ENCODE results near the gene NALCN. TPM values are rescaled to one million over a fixed set of nuclear protein-coding genes. Genes with fewer than 3 reads are reported as not detected.

Gene NALCN
- total RNA-seq, 2 donors from 2014 or later, result 11.8 to 14.9 TPM

DNA sequence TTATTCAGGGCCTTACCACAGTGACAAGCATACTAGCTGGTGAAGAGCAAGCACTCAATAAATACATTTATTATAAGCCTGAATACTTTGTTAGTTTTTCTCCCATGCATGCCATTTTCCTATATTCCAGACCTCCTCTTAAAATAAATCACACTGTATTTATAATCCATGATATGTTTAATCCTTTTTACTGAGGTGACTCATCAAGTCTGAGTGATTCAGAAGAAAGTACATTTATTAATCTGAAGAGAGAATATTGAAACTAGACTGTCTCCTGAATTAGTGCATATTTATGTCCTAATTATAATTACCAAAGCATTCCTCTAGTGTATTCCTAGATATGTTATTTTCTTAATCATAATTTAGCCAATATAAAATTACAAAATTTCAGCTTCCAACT lies 323.3 kb downstream of the NALCN start:
- intact Hi-C loops (cut with DNase I), result no loop called here
- ATAC-seq, result no peak
- DNase-seq, result no peak

DNA sequence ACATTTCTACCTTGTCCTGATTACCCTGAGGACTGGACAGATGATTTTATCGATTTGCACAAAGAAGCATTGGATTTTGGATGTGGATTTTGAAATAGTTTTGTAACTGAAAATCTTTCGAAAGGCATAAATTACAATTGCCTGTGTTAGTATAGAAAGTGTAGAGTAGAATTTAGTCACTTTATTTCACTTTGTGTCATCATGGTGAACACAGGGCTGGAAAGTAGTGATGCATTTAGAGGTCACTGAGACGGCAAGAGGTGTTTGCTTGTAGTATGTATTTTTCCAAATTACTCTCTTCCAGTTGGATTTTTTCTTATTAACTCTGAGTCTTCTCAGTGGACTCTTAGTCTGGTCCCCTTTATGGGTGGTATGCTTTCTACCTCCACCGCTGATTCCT lies 326.0 kb downstream of the NALCN start:
- no peak for DNase-seq
- ATAC-seq, result no peak
- intact Hi-C loops (cut with DNase I), result no loop called here

DNA sequence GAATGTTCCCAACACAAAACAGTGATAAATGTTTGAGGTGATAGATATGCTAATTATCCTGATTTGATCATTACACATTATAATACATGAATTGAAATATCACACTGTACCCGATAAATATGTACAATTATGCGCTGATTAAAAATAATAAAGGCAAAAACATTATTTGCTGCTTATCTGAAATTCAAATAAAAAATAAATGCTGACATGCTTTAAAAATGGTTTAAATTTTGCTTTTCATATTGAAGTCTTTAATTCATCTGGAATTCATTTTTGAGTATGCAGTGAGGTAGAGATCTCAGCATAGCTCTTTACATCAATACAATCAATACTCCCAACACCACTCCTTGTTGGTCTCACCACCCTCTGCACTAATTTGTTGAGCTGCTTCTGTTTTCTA lies 330.8 kb downstream of the NALCN start:
- intact Hi-C loops (cut with DNase I), result no loop called here
- ATAC-seq, result no peak

DNA sequence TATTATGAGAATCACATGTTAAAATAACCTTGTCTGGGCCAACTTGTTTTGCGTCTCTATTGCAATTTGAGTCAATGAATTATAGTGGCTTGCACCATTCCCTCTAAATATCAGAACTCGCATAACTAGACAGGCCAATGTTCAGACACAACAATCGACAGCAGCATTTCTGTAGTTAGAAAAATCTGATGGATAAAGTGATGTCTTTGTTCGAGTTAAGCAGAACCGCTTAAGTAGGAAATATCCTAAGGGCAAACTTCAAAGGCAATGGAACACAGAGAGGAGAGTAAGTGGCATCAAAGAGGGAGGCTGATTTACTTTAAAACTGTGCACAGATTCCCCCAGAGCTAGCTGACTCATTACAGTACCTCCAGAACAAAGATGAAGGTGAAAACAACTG lies 333.9 kb downstream of the NALCN start:
- intact Hi-C loops (cut with DNase I), result no loop called here
- ATAC-seq (no peak), DNase-seq (no peak)

More for the DNA sequence above, 330.8 kb downstream of the NALCN start:
- DNase-seq, result no peak

DNA sequence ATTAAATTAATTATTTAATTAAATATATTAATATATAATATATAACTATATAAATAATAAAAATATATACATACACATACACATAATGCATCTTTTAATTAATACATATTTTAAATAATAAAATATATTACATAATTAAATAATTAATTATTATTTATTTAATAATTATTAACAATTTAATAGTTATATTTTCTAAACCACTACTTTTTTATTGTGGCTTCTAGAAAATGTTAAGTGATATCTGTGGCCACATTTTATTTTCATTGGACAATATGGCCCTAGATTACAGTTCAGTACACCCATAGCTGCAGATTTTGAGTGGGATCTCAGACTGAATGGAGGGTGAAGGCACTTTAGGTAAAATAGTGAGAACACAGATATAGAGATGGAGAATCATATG lies 335.7 kb downstream of the NALCN start:
- intact Hi-C loops (cut with DNase I), result no loop called here
- no peak for DNase-seq
- no peak for ATAC-seq

DNA sequence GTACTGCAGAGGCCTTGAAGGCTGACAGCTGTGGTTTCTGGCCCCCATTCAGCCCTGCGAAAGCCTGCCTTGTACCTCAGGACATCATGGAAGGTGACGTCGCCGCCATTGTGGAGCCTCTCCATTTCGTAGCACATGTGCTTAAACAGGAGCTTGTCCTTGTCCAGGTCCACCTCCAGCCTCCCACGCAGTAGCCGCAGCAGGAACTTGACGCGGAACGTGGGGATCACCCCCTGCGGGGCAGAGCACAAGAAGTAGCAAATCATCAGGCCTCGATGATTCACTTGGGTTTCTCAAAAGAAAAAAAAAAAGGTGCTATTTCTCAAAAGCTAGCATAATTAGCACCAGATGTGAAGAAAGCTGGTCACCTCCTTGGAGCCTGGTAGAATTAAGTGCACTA lies 351.0 kb downstream of the NALCN start:
- intact Hi-C loops (cut with DNase I), result no loop called here
- no peak for ATAC-seq

DNA sequence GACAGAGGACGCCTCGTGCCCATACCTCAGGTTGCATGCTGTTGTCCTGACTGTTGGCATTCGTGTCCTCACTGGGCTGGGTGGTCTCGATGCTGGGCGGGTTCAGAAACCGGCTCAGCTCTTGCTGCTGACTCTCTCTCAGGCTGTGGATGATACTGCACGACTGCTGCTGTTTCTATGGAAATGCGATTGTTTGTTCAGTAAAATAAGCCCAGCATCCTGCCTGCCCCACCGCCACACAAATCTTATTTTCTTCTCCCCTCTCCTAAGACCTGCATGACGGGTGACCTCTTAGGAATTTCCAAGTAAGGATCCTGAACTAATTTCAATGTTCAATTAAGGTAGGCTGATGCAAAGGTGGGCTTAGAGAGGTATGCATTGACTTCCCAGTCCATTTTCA lies 356.5 kb downstream of the NALCN start:
- ATAC-seq (no peak), DNase-seq (no peak)
- intact Hi-C loops (cut with DNase I), result no loop called here

More for the DNA sequence above, 351.0 kb downstream of the NALCN start:
- DNase-seq, result no peak

DNA sequence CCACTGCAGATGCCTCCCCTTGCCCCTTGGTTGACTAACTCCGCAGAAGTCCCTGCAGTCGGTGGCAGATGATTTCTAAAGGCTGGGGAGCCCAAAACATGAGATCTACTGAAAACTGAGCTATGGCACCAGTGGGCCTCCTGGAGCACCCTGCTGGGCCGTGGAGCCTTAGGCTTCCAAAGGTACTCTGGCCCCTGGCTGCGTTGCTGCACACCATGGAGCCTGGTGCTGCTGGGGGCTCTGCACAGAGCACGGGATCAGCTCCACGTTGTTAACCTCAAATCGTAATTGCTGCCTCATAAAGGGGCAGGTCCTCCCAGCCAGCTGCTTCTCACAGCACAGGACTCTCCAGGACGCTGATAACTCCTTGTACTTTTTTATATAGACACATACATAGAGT lies 357.5 kb downstream of the NALCN start:
- DNase-seq (no peak), ATAC-seq (no peak)
- intact Hi-C loops (cut with DNase I), result no loop called here

DNA sequence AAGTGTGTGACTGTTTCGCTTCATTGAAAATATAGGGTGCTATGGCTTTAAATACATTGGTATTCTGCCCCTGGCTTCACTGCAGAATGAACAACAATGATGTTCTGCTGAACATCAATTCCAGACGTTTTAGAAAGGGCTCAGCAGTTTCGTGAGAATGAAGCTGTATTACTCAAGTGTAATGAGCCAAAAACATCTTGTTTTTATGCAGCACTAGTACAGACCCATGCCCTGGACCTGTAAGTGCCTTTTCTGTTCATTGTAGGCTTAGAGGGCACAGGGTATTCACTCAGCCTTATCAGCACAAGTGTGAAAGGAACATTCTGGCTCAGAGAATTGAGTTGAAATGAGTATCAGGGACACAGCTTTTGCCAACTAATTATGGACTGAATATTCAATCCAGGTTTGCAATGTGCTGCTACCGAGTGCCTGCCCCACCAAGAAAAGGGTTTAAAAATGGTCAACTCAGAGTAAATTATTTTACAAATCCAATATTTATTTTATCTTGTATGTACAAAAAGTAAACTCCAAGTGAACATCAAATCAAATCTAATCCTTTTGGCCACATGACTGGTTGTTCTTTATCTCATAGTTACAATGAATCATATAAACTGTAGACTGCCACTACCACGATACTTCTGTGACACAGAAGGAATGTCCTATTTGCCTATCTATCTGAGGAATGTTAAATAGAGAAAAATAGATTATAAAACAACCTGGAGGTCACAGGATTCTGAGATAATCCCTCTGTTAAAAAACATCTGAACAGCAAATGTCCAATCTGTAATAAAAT lies 362.8 kb downstream of the NALCN start:
- DNase-seq (no peak), ATAC-seq (peak in 1 of 2 donors; percentile 19)
- intact Hi-C loops (cut with DNase I), result no loop called here

DNA sequence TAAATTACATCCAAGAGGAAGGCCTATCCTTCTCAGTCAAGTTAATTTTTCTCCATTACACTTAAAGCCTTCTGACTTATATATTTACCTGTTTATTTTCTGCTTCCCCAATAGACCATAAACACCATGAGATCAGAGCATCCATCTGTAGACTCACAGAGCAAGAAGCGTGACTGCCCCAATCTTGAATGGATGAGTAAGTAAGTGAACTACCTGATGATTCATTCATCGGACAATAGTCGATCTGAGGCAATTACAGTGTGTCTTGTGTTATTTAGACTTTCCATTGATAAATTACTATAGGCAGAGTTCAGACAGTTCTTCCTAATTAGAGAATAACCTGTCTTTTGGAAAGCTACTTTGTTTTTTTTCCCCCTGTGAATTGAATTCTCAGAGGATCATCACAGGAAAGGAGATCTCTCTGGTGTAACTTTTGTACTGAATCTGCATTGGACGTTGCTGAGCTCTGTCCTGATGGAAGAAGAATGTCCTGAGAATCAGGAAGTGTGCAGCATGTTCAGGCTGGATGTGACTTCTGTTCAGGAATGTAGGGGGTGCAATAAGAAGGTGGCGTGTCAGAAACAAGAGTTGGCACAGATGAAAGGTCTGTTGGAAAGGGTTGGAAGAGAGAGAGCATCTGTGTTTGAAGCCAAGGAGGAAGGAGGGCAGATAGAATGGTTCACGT lies 367.0 kb downstream of the NALCN start:
- intact Hi-C loops (cut with DNase I), result no loop called here
- DNase-seq (no peak), ATAC-seq (no peak)

DNA sequence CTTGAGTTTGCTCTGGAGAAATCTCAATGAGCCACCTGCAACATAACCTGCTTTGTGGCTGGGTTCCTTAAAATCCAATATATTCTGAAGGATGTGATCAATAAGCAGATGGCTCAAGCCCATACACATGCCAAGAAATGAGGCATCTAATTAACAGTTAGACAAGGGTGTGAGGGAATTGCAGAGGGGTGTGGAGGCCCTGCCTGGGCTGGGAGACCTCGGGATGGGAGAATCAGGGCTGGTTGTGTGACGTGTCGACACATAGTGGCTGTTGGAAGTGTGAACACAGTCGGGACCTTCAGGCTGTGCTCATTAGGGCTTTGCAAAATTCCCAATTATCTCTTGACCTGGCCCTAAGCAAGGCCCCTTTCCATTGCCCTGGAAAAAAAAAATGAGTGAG lies 379.8 kb downstream of the NALCN start:
- intact Hi-C loops (cut with DNase I), result no loop called here
- DNase-seq, result no peak
- ATAC-seq, result no peak

DNA sequence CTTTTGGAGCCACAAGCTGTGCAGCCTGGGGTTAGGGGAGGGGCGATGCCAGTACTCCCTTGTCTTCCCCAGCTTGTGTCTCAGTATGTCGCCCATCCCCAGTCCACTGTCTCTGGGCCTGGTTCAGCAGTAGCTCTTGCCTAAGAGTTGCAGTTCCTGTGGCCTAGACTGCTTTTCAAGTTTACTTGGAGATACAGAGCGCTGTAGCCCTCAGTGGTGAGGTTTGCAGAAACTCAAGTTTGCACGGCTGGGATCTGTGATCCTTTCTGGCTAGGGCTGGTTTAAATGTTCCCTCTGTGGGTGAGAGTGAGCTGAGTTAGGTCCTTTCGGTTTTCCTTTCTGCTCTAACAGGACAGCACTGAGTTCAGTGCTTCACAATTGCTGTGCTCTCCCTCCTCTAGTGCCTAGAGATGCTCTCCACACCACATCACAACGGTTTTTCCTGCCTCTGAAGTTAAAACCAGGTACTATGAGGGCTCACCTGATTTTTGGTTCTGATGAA lies 381.1 kb downstream of the NALCN start:
- ATAC-seq (no peak), DNase-seq (no peak)
- intact Hi-C loops (cut with DNase I), result no loop called here

DNA sequence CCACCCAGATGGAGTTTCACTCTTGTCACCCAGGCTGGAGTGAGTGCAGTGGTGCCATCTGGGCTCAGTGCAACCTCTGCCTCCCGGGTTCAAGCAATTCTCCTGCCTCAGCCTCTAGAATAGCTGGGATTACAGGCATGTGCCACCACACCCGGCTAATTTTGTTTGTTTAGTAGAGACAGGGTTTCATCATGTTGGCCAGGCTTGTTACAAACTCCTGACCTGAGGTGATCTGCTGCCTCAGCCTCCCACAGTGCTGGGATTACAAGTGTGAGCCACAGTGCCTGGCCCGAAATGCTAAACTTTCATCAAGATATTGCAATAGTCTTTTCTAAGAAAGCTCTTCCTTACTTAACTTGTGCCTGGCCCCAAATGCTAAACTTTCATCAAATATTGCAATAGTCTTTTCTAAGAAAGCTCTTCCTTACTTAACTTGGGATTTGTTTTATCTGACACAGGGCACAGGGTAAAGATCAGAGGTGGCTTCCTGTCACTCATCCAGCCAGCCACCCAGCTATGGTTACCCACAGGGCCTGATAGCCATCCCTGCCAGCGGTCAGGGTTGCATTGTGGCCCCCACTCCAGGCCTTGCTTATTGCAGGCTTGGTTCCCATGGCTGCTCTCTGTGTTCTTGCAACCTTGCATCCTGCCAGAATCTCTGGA lies 389.4 kb downstream of the NALCN start:
- intact Hi-C loops (cut with DNase I), result no loop called here
- peak in 1 of 2 donors; percentile 77 for ATAC-seq
- no peak for DNase-seq

DNA sequence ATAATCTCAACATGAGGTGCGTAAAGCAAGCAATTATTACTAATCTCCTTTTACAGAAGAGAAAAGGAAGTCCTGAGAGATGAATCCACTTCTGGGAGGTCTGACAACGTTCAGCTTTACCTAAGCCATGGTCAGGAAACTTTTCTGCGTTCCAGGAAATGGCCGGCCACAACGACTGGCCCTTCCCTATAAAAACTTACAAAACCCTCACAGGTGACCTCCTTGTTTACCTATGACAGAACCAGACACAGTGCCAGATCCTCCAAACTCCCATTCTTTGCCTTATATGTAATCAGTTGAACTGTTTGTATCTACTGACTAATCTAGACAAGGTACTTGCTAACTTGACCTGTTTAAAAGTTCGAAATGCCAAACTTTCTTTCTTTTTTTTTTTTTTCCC lies 390.0 kb downstream of the NALCN start:
- DNase-seq (no peak), ATAC-seq (no peak)
- intact Hi-C loops (cut with DNase I), result no loop called here

DNA sequence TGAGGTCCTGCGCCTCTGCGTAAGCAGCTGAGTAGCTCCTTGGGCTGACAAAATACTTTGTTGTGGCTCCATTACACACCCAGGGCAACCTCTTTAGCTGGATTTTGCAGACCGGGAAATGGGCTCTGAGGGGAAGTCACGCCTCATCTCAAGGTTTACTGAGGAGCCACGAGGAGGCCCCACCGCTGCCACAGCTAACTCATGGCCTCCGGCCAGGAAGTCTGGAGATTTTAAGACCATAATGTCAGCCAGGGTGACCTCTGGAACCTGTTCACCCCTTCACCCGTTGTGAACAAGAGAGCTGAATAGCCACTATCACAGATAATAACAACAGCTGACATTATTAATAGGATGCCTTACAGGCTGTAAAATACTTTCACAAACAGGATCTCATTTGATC lies 390.4 kb downstream of the NALCN start:
- no peak for DNase-seq
- intact Hi-C loops (cut with DNase I), result no loop called here
- no peak for ATAC-seq

DNA sequence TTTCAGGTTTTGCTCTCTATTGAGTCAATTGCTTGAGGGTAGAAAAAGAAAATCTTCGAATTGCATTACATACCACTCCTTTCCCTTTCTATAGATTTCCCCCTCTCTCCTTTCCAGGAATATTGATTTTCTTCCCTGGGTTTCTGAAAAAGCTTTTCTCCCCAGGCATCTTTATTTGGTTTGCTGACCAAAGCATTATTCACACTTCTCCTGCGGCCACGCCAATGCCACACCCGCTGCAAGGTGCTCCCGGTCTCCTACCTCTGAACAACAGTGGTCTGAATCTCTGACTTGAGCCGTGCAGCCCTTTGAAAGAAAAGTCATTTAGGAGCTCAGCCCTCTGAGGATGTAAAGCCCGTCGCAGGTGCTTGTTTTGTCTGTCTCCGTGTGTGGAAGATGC lies 390.8 kb downstream of the NALCN start:
- no peak for DNase-seq
- ATAC-seq, result no peak
- intact Hi-C loops (cut with DNase I), result no loop called here

DNA sequence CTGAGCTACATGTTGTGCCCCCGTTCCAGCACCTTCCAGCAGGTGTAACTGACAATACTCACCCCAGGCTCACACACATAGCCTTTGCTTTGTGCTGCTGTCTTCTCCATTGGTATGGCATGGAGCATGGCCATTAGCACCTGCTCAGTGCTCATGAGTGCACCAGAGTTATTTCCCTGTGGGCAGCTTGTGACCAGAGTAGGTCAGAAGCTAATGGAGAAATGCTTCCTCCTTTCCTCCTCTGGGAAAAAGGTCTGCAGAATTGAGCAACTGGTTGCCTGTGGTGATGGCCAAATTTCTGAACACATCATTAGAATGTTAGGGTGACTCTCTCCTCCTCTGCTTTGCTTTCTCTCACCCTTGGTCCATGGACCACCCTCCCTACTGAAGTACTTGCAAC lies 397.2 kb downstream of the NALCN start:
- DNase-seq (no peak), ATAC-seq (peak in 1 of 2 donors; percentile 59)
- intact Hi-C loops (cut with DNase I), result no loop called here

DNA sequence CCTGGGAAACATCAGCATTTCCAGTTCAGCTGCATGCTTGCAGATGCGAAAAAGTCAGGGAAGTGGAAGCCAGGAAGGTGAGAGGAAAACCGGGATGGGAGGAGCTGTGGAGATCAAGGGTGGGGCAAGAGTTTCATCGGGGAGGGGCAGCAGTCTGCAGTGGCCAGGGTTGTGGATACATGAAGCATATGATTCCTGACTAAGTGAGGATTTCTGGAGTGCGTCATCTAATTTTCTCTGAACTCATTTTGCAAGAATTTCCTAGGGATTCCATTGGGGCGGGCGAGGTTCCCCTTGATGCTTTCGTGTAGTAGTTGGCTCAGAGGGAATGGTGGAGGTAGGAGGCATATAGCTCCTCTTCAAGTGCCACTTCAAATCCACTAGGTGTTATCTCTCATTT lies 397.6 kb downstream of the NALCN start:
- DNase-seq, result no peak
- peak in 1 of 2 donors; percentile 57 for ATAC-seq
- intact Hi-C loops (cut with DNase I), result no loop called here

DNA sequence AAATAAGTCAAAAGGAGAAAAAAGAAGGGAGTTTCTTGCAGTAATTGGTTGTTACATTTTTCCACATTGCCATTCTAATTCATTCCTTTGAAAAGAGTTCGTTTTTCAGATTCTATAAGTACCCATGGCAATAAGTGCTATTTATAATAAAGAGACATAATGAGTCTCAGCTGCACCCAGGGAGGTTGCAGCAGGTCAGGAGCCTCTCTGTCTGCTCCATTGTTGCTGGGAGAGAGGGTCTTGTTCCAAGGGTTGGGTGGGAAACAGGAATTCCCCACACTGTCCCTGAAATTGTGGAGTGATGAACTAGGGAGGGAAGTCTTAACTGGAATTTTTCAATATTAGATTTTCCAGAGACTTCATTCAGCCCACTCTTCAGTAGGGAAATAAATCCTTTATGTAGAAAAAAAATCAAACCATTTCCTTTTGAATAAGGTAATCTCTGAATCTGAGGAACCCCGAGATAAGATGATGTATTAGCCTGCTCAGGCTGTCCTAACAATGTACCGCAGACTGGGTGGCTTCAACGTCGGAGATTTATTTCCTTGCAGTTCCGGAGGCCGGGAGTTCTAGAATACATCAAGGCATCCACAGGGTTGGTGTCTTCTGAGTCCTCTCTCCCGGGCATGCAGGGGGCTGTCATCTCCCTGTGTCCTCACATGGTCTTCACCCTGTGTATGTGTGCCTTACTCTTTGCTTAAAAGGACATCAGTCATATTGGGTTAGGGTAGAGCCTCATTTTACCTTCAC lies 399.0 kb downstream of the NALCN start:
- ATAC-seq (no peak), DNase-seq (no peak)
- intact Hi-C loops (cut with DNase I), result no loop called here

DNA sequence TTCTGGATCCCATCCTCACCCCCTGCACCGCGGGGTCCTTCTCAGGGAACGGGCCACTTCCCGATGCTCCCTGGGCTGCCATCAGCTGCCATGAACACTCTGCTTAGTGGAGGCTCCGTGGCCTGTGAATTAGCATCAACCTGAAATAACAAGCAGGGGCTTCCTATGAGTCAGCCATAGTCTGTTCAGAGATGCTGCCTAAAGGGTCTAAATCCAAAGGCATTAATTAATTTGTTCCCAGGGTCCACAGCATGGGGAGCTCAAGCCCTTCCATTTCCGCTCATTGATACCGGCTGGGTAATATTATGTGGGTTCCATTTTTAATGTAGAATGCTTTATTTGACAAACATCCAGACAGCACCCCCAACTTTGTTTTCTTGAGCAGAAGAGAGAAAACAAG lies 399.8 kb downstream of the NALCN start:
- DNase-seq, result no peak
- intact Hi-C loops (cut with DNase I), result no loop called here

More for the DNA sequence above, 399.8 kb downstream of the NALCN start:
- no peak for ATAC-seq
